KMS-11 (cell line): ENCODE results near the gene KIAA1958.

ENCODE experiments used
- H2AFZ ChIP-seq: fragments of 200-600 bp; sonication (generic); 2 replicates; pipeline ENCODE4 v1.6.1; 2016; ENCODE audit warnings: antibody characterized with exemption, mixed run types, low read depth
- H3K27ac ChIP-seq: fragments of 200-600 bp; sonication (generic); 2 replicates; pipeline ENCODE4 v1.6.1; 2016; ENCODE audit warnings: mild to moderate bottlenecking, mixed run types
- H3K27me3 ChIP-seq: fragments of 200-600 bp; sonication (generic); 2 replicates; pipeline ENCODE4 v1.6.1; 2017; ENCODE audit warnings: mild to moderate bottlenecking, low read depth, mixed run types, moderate library complexity; ENCODE audit not compliant: insufficient read depth
- H3K36me3 ChIP-seq: fragments of 200-600 bp; sonication (generic); 2 replicates; pipeline ENCODE4 v1.6.1; 2017; ENCODE audit warnings: mild to moderate bottlenecking, mixed run types; ENCODE audit not compliant: insufficient read depth
- H3K4me1 ChIP-seq: fragments of 200-600 bp; sonication (generic); 2 replicates; pipeline ENCODE4 v1.6.1; 2016; ENCODE audit warnings: mild to moderate bottlenecking, low read depth, mixed run types; ENCODE audit not compliant: poor library complexity, severe bottlenecking
- H3K4me2 ChIP-seq: fragments of 200-600 bp; sonication (generic); 2 replicates; pipeline ENCODE4 v1.7.0; 2016; ENCODE audit warnings: mild to moderate bottlenecking, mixed run types
- H3K4me3 ChIP-seq: fragments of 200-600 bp; sonication (generic); IDR thresholded peaks from 2 replicates; pipeline ENCODE4 v1.6.1; 2017; ENCODE audit warnings: low read depth, low read length, mixed read lengths; ENCODE audit not compliant: insufficient read depth
- H3K79me2 ChIP-seq: fragments of 200-600 bp; sonication (generic); 2 replicates; pipeline ENCODE4 v1.6.1; 2016; ENCODE audit warnings: low read depth, mixed run types; ENCODE audit not compliant: insufficient read depth
- H3K9ac ChIP-seq: fragments of 200-600 bp; sonication (generic); 2 replicates; pipeline ENCODE4 v1.6.1; 2016; ENCODE audit warnings: mild to moderate bottlenecking, mixed run types
- H4K20me1 ChIP-seq: fragments of 200-600 bp; sonication (generic); 2 replicates; pipeline ENCODE4 v1.6.1; 2016; ENCODE audit warnings: mild to moderate bottlenecking, mixed run types; ENCODE audit not compliant: insufficient read depth
- CTCF ChIP-seq: fragments of 200-600 bp; sonication (generic); conservative IDR thresholded peaks from 2 replicates; pipeline ENCODE4 v1.6.1; 2017; ENCODE audit warnings: low read depth, mild to moderate bottlenecking, antibody characterized with exemption, low read length, moderate library complexity, mixed read lengths

The KIAA1958 gene

GRCh38 chr9:112486221-112487007 lies at the start of gene KIAA1958:
Gene KIAA1958, plus strand, starts transcription at chr9:112486827. Its CDS starts 87,254 bp downstream, at chr9:112574081.
- H3K79me2 ChIP-seq, result 0 out of 2 replicates have a peak, but pooled peaks cover 8% of the 10 kb centered on the region
- peak within 1 kb of the TSS; percentile 45 for H3K27ac ChIP-seq

GRCh38 chr9:112437406-112437805 lies 49.2 kb upstream of the KIAA1958 start:
- no peaks in the 10 kb centered on the region for H4K20me1 ChIP-seq
- H3K27me3 ChIP-seq, result no peaks in the 10 kb centered on the region
- no peak overlapping the region for H3K9ac ChIP-seq
- H3K4me3 ChIP-seq, result no peak overlapping the region
- H2AFZ ChIP-seq, result no peak overlapping the region
- no peak for TF ChIP-seq CTCF
- H3K4me1 ChIP-seq, result no peaks in the 10 kb centered on the region
- H3K79me2 ChIP-seq, result no peaks in the 10 kb centered on the region
- no peak overlapping the region for H3K4me2 ChIP-seq
- H3K36me3 ChIP-seq, result no peaks in the 10 kb centered on the region
- no peak overlapping the region for H3K27ac ChIP-seq

More at GRCh38 chr9:112486221-112487007, at the start of gene KIAA1958:
- peak within 1 kb of the TSS; percentile 70 for H3K4me2 ChIP-seq
- H4K20me1 ChIP-seq, result no peaks in the 10 kb centered on the region
- H2AFZ ChIP-seq, result peak within 1 kb of the TSS; percentile 99
- H3K4me3 ChIP-seq, result peak within 1 kb of the TSS; percentile 45
- peaks cover 18% of the 10 kb centered on the region for H3K4me1 ChIP-seq
- TF ChIP-seq CTCF, result no peak
- no peaks in the 10 kb centered on the region for H3K27me3 ChIP-seq
- H3K36me3 ChIP-seq, result no peaks in the 10 kb centered on the region
- peak within 1 kb of the TSS; percentile 79 for H3K9ac ChIP-seq

DNA sequence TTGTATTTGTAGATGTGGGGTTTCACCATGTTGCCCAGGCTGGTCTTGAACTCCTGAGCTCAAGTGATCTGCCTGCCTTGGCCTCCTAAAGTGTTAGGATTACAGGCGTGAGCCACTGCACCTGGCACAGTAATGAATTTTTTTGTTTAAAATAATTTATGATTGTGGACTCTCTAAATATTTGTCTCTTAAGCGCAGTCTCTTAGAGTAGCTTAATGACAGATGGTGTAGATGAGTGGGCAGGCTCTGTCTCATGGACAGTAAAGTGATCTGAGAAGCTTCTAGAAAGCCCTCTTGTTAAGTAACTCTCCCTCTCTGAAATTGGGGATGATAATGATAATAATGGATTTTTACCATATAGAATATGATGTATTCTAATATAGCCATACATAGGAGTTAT lies 47.5 kb upstream of the KIAA1958 start:
- H3K36me3 ChIP-seq, result no peaks in the 10 kb centered on the region
- no peak overlapping the region for H3K4me3 ChIP-seq
- H2AFZ ChIP-seq, result no peak overlapping the region
- no peaks in the 10 kb centered on the region for H3K27me3 ChIP-seq
- H3K9ac ChIP-seq, result no peak overlapping the region
- TF ChIP-seq CTCF, result no peak
- no peaks in the 10 kb centered on the region for H3K79me2 ChIP-seq
- H3K27ac ChIP-seq, result no peak overlapping the region
- H3K4me2 ChIP-seq, result no peak overlapping the region
- H4K20me1 ChIP-seq, result no peaks in the 10 kb centered on the region
- no peaks in the 10 kb centered on the region for H3K4me1 ChIP-seq

GRCh38 chr9:112439825-112440224 lies 46.8 kb upstream of the KIAA1958 start:
- Histone ChIP-seq H3K36me3 (no peaks in the 10 kb centered on the region), H3K27me3 (no peaks in the 10 kb centered on the region), H3K4me3 (no peak overlapping the region), H3K79me2 (no peaks in the 10 kb centered on the region), H4K20me1 (no peaks in the 10 kb centered on the region), H3K4me1 (no peaks in the 10 kb centered on the region), H2AFZ (no peak overlapping the region), H3K4me2 (no peak overlapping the region), H3K27ac (no peak overlapping the region), H3K9ac (no peak overlapping the region)
- TF ChIP-seq CTCF, result no peak
